ES-I3 (cell line): Measurements from ENCODE around the gene CNTNAP2.

Source experiments
- H3K36me3 ChIP-seq: 2 replicates; pipeline ENCODE4 v1.6.1; 2013; ENCODE audit warnings: mild to moderate bottlenecking, low read length, control low read depth, moderate library complexity; ENCODE audit not compliant: insufficient read depth
- H3K4me1 ChIP-seq: 2 replicates; pipeline ENCODE4 v1.6.1; 2013; ENCODE audit warnings: mild to moderate bottlenecking, control low read depth, low read length; ENCODE audit not compliant: insufficient read depth
- H3K9ac ChIP-seq: 2 replicates; pipeline ENCODE4 v1.6.1; 2013; ENCODE audit warnings: low read depth, mild to moderate bottlenecking, low read length, moderate library complexity
- H3K9me3 ChIP-seq: 2 replicates; pipeline ENCODE4 v1.6.1; 2013; ENCODE audit warnings: mild to moderate bottlenecking, low read length, moderate library complexity; ENCODE audit not compliant: control insufficient read depth, insufficient read depth

CNTNAP2 gene

GRCh38 chr7:148218603-148219002 is 2102.0 kb downstream of the CNTNAP2 start:
- Histone ChIP-seq H3K9me3 (peaks cover 6% of the 10 kb centered on the region), H3K4me1 (no peaks in the 10 kb centered on the region), H3K36me3 (no peaks in the 10 kb centered on the region), H3K9ac (no peak overlapping the region)

GRCh38 chr7:148222721-148223120 is 2106.1 kb downstream of the CNTNAP2 start:
- H3K9me3 ChIP-seq, result no peaks in the 10 kb centered on the region; the same call in 1 of the 2 replicates
- no peaks in the 10 kb centered on the region for H3K36me3 ChIP-seq
- H3K9ac ChIP-seq, result no peak overlapping the region
- H3K4me1 ChIP-seq, result no peaks in the 10 kb centered on the region

GRCh38 chr7:148223160-148223559 is 2106.6 kb downstream of the CNTNAP2 start:
- H3K9me3 ChIP-seq, result no peaks in the 10 kb centered on the region; the same call in 1 of the 2 replicates
- no peaks in the 10 kb centered on the region for H3K4me1 ChIP-seq
- H3K9ac ChIP-seq, result no peak overlapping the region
- no peaks in the 10 kb centered on the region for H3K36me3 ChIP-seq

GRCh38 chr7:148223738-148224137 is 2107.1 kb downstream of the CNTNAP2 start:
- Histone ChIP-seq H3K36me3 (no peaks in the 10 kb centered on the region), H3K9me3 (no peaks in the 10 kb centered on the region; the same call in 1 of the 2 replicates), H3K4me1 (no peaks in the 10 kb centered on the region), H3K9ac (no peak overlapping the region)

GRCh38 chr7:148230296-148230695 is 2113.7 kb downstream of the CNTNAP2 start:
- H3K9me3 ChIP-seq, result no peaks in the 10 kb centered on the region
- H3K4me1 ChIP-seq, result no peaks in the 10 kb centered on the region
- no peak overlapping the region for H3K9ac ChIP-seq
- H3K36me3 ChIP-seq, result no peaks in the 10 kb centered on the region

GRCh38 chr7:148230883-148231282 is 2114.3 kb downstream of the CNTNAP2 start:
- no peaks in the 10 kb centered on the region for H3K4me1 ChIP-seq
- no peaks in the 10 kb centered on the region for H3K36me3 ChIP-seq
- no peak overlapping the region for H3K9ac ChIP-seq
- H3K9me3 ChIP-seq, result no peaks in the 10 kb centered on the region

- Histone ChIP-seq H3K9me3 (no peaks in the 10 kb centered on the region), H3K36me3 (no peaks in the 10 kb centered on the region), H3K4me1 (no peaks in the 10 kb centered on the region), H3K9ac (no peak overlapping the region)
Measured at GRCh38 chr7:148232784-148233183, 2116.2 kb downstream of the CNTNAP2 start.

GRCh38 chr7:148234715-148235114 is 2118.1 kb downstream of the CNTNAP2 start:
- no peaks in the 10 kb centered on the region for H3K4me1 ChIP-seq
- no peak overlapping the region for H3K9ac ChIP-seq
- no peaks in the 10 kb centered on the region for H3K9me3 ChIP-seq
- H3K36me3 ChIP-seq, result no peaks in the 10 kb centered on the region

GRCh38 chr7:148238761-148239325 is 2122.2 kb downstream of the CNTNAP2 start:
- no peaks in the 10 kb centered on the region for H3K9me3 ChIP-seq
- no peaks in the 10 kb centered on the region for H3K4me1 ChIP-seq
- H3K36me3 ChIP-seq, result no peaks in the 10 kb centered on the region
- H3K9ac ChIP-seq, result no peak overlapping the region

- Histone ChIP-seq H3K9me3 (no peaks in the 10 kb centered on the region), H3K36me3 (no peaks in the 10 kb centered on the region), H3K9ac (no peak overlapping the region), H3K4me1 (no peaks in the 10 kb centered on the region)
Measured at GRCh38 chr7:148241700-148242293, 2125.2 kb downstream of the CNTNAP2 start.

- Histone ChIP-seq H3K36me3 (no peaks in the 10 kb centered on the region), H3K4me1 (no peaks in the 10 kb centered on the region), H3K9me3 (no peaks in the 10 kb centered on the region), H3K9ac (no peak overlapping the region)
Measured at GRCh38 chr7:148242294-148242821, 2125.8 kb downstream of the CNTNAP2 start.

- Histone ChIP-seq H3K9me3 (0 out of 2 replicates have a peak, but pooled peaks cover 6% of the 10 kb centered on the region), H3K9ac (no peak overlapping the region), H3K36me3 (no peaks in the 10 kb centered on the region), H3K4me1 (no peaks in the 10 kb centered on the region)
Measured at GRCh38 chr7:148245381-148245780, 2128.8 kb downstream of the CNTNAP2 start.

GRCh38 chr7:148253629-148254028 is 2137.0 kb downstream of the CNTNAP2 start:
- H3K4me1 ChIP-seq, result no peaks in the 10 kb centered on the region
- peaks cover 13% of the 10 kb centered on the region for H3K9me3 ChIP-seq
- no peaks in the 10 kb centered on the region for H3K36me3 ChIP-seq
- H3K9ac ChIP-seq, result no peak overlapping the region

GRCh38 chr7:148255333-148255732 is 2138.7 kb downstream of the CNTNAP2 start:
- H3K9me3 ChIP-seq, result peaks cover 6% of the 10 kb centered on the region
- no peaks in the 10 kb centered on the region for H3K36me3 ChIP-seq
- no peak overlapping the region for H3K9ac ChIP-seq
- H3K4me1 ChIP-seq, result no peaks in the 10 kb centered on the region

GRCh38 chr7:148256433-148256832 is 2139.8 kb downstream of the CNTNAP2 start:
- peaks cover 6% of the 10 kb centered on the region; the same call in 1 of the 2 replicates for H3K9me3 ChIP-seq
- no peak overlapping the region for H3K9ac ChIP-seq
- H3K36me3 ChIP-seq, result no peaks in the 10 kb centered on the region
- no peaks in the 10 kb centered on the region for H3K4me1 ChIP-seq
